Loucy (cell line): Measurements from ENCODE around the gene SULT2B1.

ENCODE experiments used
- H2AFZ ChIP-seq: fragments of 200-600 bp; sonication (generic); 2 replicates; pipeline ENCODE4 v1.6.0; 2016; ENCODE audit warnings: antibody characterized with exemption, mild to moderate bottlenecking, low read length, moderate library complexity
- H3F3A ChIP-seq: fragments of 200-600 bp; 2 replicates; pipeline ENCODE4 v1.6.0; 2016; ENCODE audit warnings: antibody characterized with exemption, low read depth, mild to moderate bottlenecking
- H3K27me3 ChIP-seq: fragments of 200-600 bp; sonication (generic); 2 replicates; pipeline ENCODE4 v1.6.1; 2014; ENCODE audit warnings: low read length, mild to moderate bottlenecking; ENCODE audit not compliant: insufficient read depth, poor library complexity, severe bottlenecking
- H3K36me3 ChIP-seq: fragments of 200-600 bp; sonication (generic); 2 replicates; pipeline ENCODE4 v1.6.1; 2016; ENCODE audit warnings: low read length; ENCODE audit not compliant: insufficient read depth
- H3K4me1 ChIP-seq: fragments of 200-600 bp; sonication (generic); 2 replicates; pipeline ENCODE4 v1.5.1; 2014; ENCODE audit warnings: low read length, mild to moderate bottlenecking; ENCODE audit not compliant: insufficient read depth, poor library complexity, severe bottlenecking
- H3K4me2 ChIP-seq: fragments of 200-600 bp; sonication (generic); 2 replicates; pipeline ENCODE4 v1.6.0; 2014; ENCODE audit warnings: antibody characterized with exemption, low read length, low read depth, mild to moderate bottlenecking; ENCODE audit not compliant: poor library complexity, severe bottlenecking
- H3K4me3 ChIP-seq: fragments of 200-600 bp; sonication (generic); 2 replicates; pipeline ENCODE4 v1.5.1; 2014; ENCODE audit warnings: low read length, mild to moderate bottlenecking, mixed read lengths; ENCODE audit not compliant: poor library complexity, severe bottlenecking
- H3K79me2 ChIP-seq: fragments of 200-600 bp; sonication (generic); 2 replicates; pipeline ENCODE4 v1.6.1; 2014; ENCODE audit warnings: low read length; ENCODE audit not compliant: insufficient read depth
- H3K9ac ChIP-seq: fragments of 200-600 bp; sonication (generic); 2 replicates; pipeline ENCODE4 v1.6.0; 2014; ENCODE audit warnings: mild to moderate bottlenecking, low read depth, low read length, moderate library complexity; ENCODE audit not compliant: poor library complexity, severe bottlenecking
- H3K9me2 ChIP-seq: fragments of 200-600 bp; sonication (generic); replicated peaks from 2 replicates; pipeline ENCODE4 v1.6.1; 2016; ENCODE audit warnings: low read depth, low read length, mixed read lengths
- H3K9me3 ChIP-seq: fragments of 200-600 bp; sonication (generic); 2 replicates; pipeline ENCODE4 v1.6.1; 2014; ENCODE audit warnings: mild to moderate bottlenecking, antibody characterized with exemption, low read length, low read depth; ENCODE audit not compliant: insufficient read depth
- H4K20me1 ChIP-seq: fragments of 200-600 bp; sonication (generic); 2 replicates; pipeline ENCODE4 v1.6.0; 2014; ENCODE audit warnings: antibody characterized with exemption, low read length, mild to moderate bottlenecking; ENCODE audit not compliant: insufficient read depth, poor library complexity, severe bottlenecking
- CTCF ChIP-seq: fragments of 200-600 bp; sonication (generic); conservative IDR thresholded peaks from 2 replicates; pipeline ENCODE4 v1.5.1; 2014; ENCODE audit warnings: mild to moderate bottlenecking, antibody characterized with exemption, low read length
- EZH2phosphoT487 ChIP-seq: fragments of 200-600 bp; IDR thresholded peaks from 2 replicates; pipeline ENCODE4 v1.6.1; 2018; ENCODE audit warnings: antibody characterized with exemption, mild to moderate bottlenecking, moderate library complexity, borderline replicate concordance

Gene SULT2B1

GRCh38 chr19:48645620-48646000 is 93.6 kb downstream of the SULT2B1 start:
- Histone ChIP-seq H3K79me2 (no peaks in the 10 kb centered on the region), H3K27me3 (no peaks in the 10 kb centered on the region), H3K4me2 (peak overlapping the region; percentile 86), H3K36me3 (no peaks in the 10 kb centered on the region), H4K20me1 (no peaks in the 10 kb centered on the region), H2AFZ (peak overlapping the region; percentile 97), H3K9me2 (no peaks in the 10 kb centered on the region), H3K9ac (peak overlapping the region; percentile 69), H3K4me1 (peaks cover 22% of the 10 kb centered on the region), H3K4me3 (peak overlapping the region; percentile 79), H3F3A (no peaks in the 10 kb centered on the region), H3K9me3 (no peaks in the 10 kb centered on the region)
- TF ChIP-seq CTCF (no peak), EZH2phosphoT487 (no peak)

- TF ChIP-seq EZH2phosphoT487 (no peak), CTCF (peak; percentile 74)
- peaks cover 22% of the 10 kb centered on the region for H3K4me1 ChIP-seq
- H3K79me2 ChIP-seq: no peaks in the 10 kb centered on the region
- no peaks in the 10 kb centered on the region for H3K9me2 ChIP-seq
- H3K27me3 ChIP-seq: no peaks in the 10 kb centered on the region
- peak within 1 kb of the TSS; percentile 79 for H3K4me3 ChIP-seq
- peak within 1 kb of the TSS; percentile 97 for H2AFZ ChIP-seq
- no peaks in the 10 kb centered on the region for H3K36me3 ChIP-seq
- H3K4me2 ChIP-seq: peak within 1 kb of the TSS; percentile 86
- no peaks in the 10 kb centered on the region for H3F3A ChIP-seq
- peak within 1 kb of the TSS; percentile 69 for H3K9ac ChIP-seq
- H4K20me1 ChIP-seq: no peaks in the 10 kb centered on the region
- no peaks in the 10 kb centered on the region for H3K9me3 ChIP-seq
Observed at GRCh38 chr19:48646001-48646721, 94.2 kb downstream of the SULT2B1 start, which contains the start of gene CA11. CA11 (minus strand) TSS chr19:48646187; CDS start chr19:48645632, 555 bp downstream.

GRCh38 chr19:48646722-48647216 is 94.8 kb downstream of the SULT2B1 start:
- Histone ChIP-seq H3K4me2 (peak overlapping the region; percentile 86), H3K4me1 (peaks cover 22% of the 10 kb centered on the region), H3K9me2 (no peaks in the 10 kb centered on the region), H3K9ac (peak overlapping the region; percentile 69), H3K9me3 (no peaks in the 10 kb centered on the region), H2AFZ (peak overlapping the region; percentile 97), H3K79me2 (no peaks in the 10 kb centered on the region), H3K4me3 (peak overlapping the region; percentile 79), H4K20me1 (no peaks in the 10 kb centered on the region), H3K27me3 (no peaks in the 10 kb centered on the region), H3K36me3 (no peaks in the 10 kb centered on the region), H3F3A (no peaks in the 10 kb centered on the region)
- TF ChIP-seq CTCF (no peak), EZH2phosphoT487 (no peak)
